DMS79 (cell line): ENCODE data around the gene RITA1.

Experiments used
- DNase-seq: peaks from one replicate; lab custom pipeline; 2025; lab: John Stamatoyannopoulos, UW

RITA1 gene

GRCh38 chr12:113154351-113154973, 31.1 kb upstream of the RITA1 start:
- no peak for DNase-seq

GRCh38 chr12:113155060-113155459, 30.5 kb upstream of the RITA1 start:
- no peak for DNase-seq

- no peak for DNase-seq
These were observed 29.9 kb upstream of the RITA1 start for GRCh38 chr12:113155646-113156045.

GRCh38 chr12:113157218-113157859, 28.2 kb upstream of the RITA1 start:
- no peak for DNase-seq

GRCh38 chr12:113158439-113159203, 26.9 kb upstream of the RITA1 start:
- DNase-seq = no peak

- DNase-seq = no peak
These were observed 25.6 kb upstream of the RITA1 start for GRCh38 chr12:113159937-113160336.

- DNase-seq = no peak
These were observed 24.0 kb upstream of the RITA1 start for GRCh38 chr12:113161415-113162016.

- no peak for DNase-seq
These were observed 23.2 kb upstream of the RITA1 start for GRCh38 chr12:113162102-113163029.

GRCh38 chr12:113163030-113163360, 22.5 kb upstream of the RITA1 start:
- no peak for DNase-seq

- DNase-seq = no peak
These were observed 21.5 kb upstream of the RITA1 start for GRCh38 chr12:113164014-113164413.

GRCh38 chr12:113165521-113166450, 19.7 kb upstream of the RITA1 start:
- no peak for DNase-seq

- no peak for DNase-seq
These were observed 17.7 kb upstream of the RITA1 start for GRCh38 chr12:113167868-113168267.

- peak; percentile 23 for DNase-seq
These were observed 15.8 kb upstream of the RITA1 start for GRCh38 chr12:113169697-113170096.

- DNase-seq = no peak
These were observed 15.1 kb upstream of the RITA1 start for GRCh38 chr12:113170457-113170856.

GRCh38 chr12:113170926-113171325, 14.6 kb upstream of the RITA1 start:
- no peak for DNase-seq

- no peak for DNase-seq
These were observed 14.0 kb upstream of the RITA1 start for GRCh38 chr12:113171543-113171942.

GRCh38 chr12:113172185-113172584, 13.3 kb upstream of the RITA1 start:
- DNase-seq = no peak

GRCh38 chr12:113173081-113173698, 12.3 kb upstream of the RITA1 start:
- no peak for DNase-seq

- no peak for DNase-seq
These were observed 10.8 kb upstream of the RITA1 start for GRCh38 chr12:113174461-113175384.
